ENCODE measurements around the gene ERI3.

The ERI3 gene

DNA sequence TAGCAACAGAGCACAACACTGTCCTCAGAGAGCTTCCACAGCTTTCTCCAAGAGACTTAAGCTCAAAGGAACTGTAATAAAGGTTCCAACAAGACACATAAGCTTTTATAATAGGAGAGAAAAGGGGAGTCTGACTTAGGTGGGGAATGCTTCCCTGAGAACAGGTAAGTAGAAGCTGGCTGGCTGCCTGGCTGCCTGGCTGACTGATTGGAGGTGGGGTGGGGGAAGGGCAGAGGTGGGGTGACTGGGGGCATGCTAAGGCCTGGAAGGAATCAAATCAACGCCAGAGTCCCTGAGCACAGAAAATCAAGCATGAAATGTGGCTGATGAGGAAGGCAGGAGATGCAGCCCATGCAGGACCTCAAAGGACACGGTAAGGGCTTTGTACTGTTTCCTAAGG, 96.0 kb downstream of the ERI3 start:
- DNase-seq, result no peak

- no peak for DNase-seq
These were observed 98.1 kb downstream of the ERI3 start for GRCh38 chr1:44256762-44257554.

GRCh38 chr1:44254392-44254910, 100.6 kb downstream of the ERI3 start:
- no peak for DNase-seq

GRCh38 chr1:44251989-44252671, 102.9 kb downstream of the ERI3 start:
- DNase-seq, result no peak

DNA sequence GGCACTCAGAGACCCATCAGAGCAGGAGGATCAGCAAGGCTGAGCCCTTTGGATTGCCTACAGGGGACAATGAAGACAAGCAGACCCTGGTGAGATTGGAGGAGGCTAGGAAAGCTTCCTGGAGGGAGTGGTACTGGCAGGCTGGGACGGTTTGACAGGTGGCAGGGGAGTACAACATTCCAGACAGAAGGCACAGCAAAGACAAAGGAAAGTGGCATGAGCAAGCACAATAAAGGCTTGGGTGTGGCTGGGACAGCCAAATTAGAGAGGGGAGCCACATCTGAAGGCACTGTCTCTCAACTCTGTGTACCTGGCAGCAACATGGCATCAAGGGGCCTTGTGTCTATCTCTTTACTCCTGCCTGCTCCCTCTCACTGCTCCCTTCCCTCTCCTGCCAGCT, 103.6 kb downstream of the ERI3 start:
- no peak for DNase-seq

DNA sequence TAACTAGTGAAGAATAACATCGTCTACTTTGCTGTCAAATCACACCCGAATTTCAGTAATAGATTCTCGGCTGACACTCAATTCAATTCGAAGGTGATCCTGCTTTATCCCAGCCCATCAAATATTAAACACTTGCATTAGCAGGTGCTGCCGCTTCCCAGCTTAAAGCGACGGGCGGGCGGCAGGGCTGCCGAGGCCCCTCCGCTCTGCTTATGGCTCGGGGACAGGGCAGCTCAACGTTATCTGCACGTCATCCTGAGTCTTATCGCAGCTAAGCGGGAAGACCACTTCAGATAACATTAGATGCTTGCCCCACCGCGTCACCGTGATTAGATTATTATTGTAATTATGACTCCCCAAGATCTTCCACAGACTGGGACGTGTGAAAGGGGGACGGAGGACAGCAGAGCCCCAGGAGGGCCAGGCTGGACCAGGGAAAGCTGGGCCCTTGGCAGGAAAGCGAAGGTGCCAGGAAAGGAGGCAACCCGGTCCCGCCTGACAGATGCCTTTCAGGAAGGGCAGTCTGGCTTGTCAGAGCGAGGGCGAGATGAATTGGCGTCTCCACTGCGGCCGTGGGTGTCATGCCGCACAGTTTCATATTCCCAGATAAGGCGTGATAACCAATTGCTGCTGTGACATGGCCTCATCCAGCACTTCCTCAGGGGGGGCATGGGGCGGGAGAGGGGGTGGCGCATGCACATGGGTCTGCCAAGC, 104.8 kb downstream of the ERI3 start:
- DNase-seq, result no peak

DNA sequence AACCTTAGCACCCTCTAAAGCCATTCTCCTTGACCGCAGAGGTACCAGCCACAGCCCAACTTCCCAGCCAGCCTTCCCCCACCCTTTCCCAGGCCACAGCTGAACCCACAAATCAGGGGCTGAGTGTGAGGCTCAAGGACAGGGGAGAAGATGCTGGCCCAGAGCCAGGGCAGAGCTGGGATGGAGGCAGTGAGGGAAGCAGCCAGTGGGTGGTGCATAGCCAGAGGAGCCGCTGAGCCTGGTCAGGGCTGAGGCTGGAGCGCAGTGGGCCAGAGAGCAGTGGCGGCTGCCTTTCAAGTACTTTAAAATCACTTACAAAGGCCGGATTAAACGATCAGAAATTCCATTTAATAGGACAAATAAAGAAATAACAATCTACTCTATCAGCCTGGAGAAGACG, 105.5 kb downstream of the ERI3 start:
- DNase-seq, result no peak

- no peak for DNase-seq
These were observed 108.3 kb downstream of the ERI3 start for GRCh38 chr1:44246806-44247205.

- no peak for DNase-seq
These were observed 110.1 kb downstream of the ERI3 start for GRCh38 chr1:44244986-44245385.

DNA sequence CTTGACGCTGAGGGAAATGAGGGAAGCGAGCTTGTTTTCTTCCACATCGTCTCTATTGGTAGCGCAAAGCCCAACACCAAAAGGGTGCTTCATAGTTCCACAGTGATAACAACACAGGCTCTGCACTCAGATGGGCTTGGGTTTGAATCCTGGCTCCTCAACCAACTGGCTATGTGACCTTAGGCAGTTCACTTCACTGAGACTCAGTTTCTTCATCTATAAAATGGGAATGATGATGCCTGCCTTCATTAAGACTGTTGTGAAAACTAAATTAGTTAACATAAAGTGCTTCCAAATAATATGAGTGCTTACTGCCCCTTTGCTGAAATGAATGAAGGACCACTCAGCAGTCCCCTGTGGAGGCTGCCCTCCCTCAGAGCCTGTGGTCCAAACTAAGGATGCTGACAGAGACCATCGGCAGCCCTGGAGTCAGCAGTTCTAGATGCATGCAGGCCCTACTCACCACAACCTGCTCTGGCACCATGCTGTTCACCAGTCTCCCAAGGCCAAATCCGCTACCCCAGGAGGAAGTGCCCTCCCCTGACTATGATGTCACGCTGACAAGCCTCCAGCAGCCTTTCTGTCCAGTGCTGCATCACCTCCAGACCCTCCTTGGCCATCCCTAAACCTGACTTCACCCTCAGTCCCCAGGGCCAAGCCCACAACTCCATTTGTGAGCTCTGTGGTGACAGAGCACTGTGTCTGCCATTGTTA, 111.1 kb downstream of the ERI3 start:
- DNase-seq, result no peak

- DNase-seq, result no peak
These were observed 112.3 kb downstream of the ERI3 start for GRCh38 chr1:44242746-44243145.

DNA sequence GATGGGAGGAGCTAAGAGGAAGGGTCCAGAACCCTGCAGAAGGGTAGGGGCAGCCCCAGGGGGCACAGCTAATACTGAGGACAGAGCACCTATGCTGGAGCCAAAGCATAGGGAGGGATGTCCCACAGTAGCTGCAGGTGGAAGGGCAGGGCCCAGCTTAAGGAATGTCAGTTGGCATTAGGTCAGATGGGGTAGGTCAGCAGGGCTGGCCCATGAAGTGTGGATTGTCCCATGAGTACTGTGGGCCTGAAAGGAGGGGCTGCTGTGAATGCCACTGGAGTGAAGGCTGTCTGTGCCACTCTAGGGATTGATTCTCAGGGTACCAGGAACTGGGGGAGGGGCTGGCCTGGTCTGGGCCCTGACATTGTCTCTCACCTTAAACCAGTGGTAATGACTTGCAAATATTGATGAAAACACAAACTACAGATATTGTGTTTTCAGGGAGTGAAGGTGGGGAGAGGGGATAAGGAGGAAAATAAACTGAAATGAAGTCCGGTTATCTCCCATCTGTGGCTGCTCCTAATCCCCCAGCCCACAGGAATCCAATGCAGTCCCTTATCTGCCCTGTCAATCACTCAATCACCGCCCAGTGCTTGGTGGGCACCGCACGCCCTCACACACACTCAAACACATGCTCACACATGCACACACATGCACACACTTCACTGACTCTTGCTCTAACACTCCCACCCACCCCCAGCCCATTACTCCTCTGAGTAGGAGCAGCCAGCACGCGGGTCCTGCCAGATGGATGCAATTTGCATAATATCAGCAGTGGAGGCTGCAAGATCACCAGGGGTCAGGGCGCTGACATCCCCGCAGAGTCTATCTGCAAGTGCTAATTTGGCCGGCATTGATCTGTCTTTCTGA, 114.0 kb downstream of the ERI3 start:
- DNase-seq, result no peak

DNA sequence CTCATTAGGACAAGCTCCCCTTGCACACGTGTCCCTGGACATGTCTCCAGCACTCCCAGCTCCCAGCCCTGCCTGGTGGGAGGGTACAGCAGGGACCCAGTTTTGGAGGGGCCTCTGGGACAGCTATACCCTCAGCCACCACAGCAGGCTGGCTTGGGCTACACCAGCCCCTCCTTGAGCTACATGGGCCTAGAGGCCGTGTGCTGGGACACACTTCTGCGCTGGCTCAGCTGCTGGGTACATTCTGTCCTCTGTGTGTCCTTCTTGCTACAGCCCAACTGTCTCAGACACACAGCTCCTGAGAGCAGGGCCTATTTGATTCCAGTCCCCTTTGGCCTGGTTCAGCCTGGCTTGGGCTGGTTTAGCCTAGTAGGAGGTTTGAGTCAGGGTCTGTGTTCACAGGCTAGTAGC, 115.1 kb downstream of the ERI3 start:
- no peak for DNase-seq

- DNase-seq, result no peak
These were observed 115.6 kb downstream of the ERI3 start for GRCh38 chr1:44239331-44239960.

GRCh38 chr1:44238660-44239059, 116.4 kb downstream of the ERI3 start:
- no peak for DNase-seq

DNA sequence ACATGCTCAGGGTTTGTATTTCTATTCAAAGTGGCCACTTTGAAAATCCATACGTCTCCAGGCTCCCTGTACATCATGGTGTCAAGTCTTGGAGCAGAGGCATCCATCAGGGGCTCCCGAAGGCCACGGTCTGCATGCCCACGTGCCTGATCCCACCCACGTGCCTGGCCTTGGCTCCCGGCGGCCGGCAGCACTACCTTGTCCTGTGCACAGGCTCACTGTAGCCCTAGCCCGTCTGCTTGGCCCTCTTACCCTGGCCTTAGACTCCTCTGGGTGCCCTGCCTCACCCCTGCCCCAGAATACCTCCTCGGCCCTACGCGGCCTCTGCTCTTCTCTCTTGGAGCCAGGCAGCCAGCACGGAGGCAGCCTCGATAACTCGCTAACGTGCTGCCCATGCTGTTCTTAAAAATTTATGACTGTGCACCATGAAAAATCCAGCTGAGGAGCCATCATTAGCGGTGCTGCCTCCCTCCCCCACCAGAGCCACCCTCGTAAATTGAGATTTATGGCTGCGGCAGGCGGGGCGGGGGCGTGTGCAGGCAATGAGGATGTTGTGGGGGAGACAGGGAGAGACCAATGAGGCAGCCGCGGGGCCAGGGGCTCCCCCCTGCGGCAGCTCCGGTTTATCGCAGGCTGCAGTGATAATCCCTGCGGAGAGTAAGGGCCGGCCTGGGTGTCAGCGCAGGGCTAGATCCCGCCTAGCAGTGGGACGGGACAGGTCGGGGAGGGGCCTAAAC, 117.2 kb downstream of the ERI3 start:
- no peak for DNase-seq

DNA sequence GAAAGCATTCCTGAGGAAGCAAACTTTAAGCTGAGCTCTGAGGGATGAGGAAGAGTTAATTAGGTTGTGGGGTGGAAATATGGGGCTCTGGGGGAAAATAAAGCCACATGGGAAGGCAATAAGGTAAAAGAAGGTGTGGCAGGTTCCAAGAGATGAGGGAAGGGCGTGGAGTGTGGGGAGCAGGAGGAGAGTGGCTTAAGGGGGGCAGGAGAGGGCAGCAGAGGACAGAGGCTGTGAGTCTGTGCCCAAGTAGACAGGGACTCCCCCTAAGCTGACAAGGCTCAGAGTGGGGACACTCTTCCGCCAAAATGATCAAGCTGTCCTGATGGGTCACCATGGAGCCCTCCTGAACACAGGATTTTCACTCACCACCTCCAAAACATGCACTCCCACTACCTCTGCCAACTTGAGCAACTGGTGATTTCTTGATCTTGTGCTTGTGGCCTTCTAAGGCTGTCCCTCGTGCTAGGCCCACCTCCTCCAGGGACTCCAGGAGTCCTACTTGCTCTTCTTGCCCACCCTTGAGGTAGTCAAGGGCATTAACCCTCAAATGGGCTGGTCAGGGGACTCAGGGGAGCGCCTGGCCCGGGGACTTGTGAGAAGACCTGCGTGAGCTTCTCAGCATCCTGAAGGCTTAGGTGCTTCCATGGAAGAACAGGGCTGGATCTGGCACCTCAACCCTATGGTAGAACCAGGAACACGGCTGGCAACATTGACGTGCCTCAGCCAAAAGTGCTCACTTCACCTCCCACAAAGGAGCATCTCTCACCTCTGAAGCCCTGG, 118.4 kb downstream of the ERI3 start:
- DNase-seq, result no peak

- no peak for DNase-seq
These were observed 119.2 kb downstream of the ERI3 start for GRCh38 chr1:44235808-44236207.

DNA sequence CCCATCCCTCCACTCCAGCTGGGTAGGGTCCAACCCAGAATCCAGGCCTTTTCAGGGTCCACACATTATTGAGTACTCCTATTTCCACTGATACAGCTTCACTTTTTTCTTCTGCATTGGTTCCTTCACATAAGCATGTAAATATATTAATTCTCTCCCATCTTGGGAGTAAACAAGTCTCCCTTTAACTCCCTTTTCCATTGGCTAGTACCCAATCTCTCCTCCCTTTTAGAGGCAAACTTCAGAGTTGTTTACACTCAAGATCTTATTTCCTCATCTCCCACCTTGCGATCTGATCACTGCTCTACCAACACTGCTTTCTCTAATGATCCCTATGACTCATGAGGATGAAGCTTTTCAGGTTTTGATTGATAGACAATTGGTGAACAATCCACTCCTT, 121.5 kb downstream of the ERI3 start:
- no peak for DNase-seq

DNA sequence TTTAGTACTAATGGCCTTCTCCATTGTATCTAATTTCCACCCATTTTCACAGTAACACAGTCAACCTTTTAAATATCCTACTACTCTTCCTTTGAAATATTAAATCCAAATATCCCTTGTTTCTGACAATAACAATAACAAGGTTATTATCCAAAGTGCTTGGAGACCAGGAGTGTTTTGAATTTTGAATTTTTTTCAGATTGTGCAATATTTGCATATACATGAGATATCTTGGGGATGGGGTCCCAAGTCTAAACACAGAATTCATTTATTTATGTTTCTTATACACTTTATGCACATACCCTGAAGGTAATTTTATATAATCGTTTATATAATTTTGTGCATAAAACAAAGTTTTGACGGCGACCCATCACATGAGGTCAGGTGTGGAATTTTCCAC, 124.3 kb downstream of the ERI3 start:
- no peak for DNase-seq
